CMK (cell line): Measurements from ENCODE around the gene PTPN20.

Source experiments
- DNase-seq: peaks from one replicate; pipeline ENCODE4 v3.0.0-alpha.2; 2010; ENCODE audit warnings: low read depth

Gene PTPN20

GRCh38 chr10:47048526-47048905 lies 137.3 kb downstream of the PTPN20 start:
- DNase-seq: no peak

- DNase-seq: no peak
Measured at GRCh38 chr10:47049056-47049851, 138.0 kb downstream of the PTPN20 start.

- no peak for DNase-seq
Measured at GRCh38 chr10:47049906-47050305, 138.7 kb downstream of the PTPN20 start.

- DNase-seq: no peak
Measured at GRCh38 chr10:47050618-47051455, 139.6 kb downstream of the PTPN20 start.

GRCh38 chr10:47051741-47052238 lies 140.6 kb downstream of the PTPN20 start:
- DNase-seq: no peak
